NCI-H345 treated with DMSO at 0.1 percent for 48 hours (cell line): ENCODE results near the gene RPL7A.
"Not testable (repeated sequence)": the region's sequence is repeated elsewhere in the genome, so short reads cannot be mapped to it uniquely, and the experiment has no call there.

Source experiments
- DNase-seq: peaks from one replicate; lab custom pipeline; 2025; ENCODE audit not compliant: unreplicated experiment; lab: John Stamatoyannopoulos, UW

Gene RPL7A

GRCh38 chr9:133367778-133368177 is 19.8 kb downstream of the RPL7A start:
- DNase-seq, result no peak

DNA sequence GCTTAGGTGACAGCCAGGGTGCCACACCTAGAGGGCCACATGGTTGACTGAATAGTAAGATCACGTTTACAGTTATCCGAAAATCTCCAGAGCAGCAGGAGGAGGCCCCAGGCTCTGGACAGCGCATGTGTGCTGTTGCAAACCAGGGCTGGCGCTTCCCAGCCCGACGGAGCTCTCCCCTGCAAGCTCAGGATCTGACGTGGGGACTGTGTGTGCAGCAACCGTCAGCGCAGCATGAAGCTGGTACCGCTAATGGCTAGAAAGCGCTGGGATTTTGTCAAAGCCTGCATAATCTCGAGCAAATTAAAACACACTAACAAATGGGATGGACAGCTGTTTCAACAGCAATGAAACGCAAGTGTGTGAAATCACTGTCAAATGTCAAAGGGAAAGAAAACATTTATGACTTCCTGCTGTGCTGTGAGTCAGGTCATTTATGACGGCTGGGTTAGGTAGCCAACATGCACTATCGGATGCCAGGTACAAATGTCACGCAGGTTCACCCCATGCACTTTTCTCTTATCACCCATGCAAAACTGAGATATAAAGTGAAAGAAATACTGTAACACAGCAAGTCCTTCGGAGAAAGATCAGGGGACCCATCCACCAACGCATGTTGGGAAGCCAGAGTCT is 20.3 kb downstream of the RPL7A start:
- no peak for DNase-seq

DNA sequence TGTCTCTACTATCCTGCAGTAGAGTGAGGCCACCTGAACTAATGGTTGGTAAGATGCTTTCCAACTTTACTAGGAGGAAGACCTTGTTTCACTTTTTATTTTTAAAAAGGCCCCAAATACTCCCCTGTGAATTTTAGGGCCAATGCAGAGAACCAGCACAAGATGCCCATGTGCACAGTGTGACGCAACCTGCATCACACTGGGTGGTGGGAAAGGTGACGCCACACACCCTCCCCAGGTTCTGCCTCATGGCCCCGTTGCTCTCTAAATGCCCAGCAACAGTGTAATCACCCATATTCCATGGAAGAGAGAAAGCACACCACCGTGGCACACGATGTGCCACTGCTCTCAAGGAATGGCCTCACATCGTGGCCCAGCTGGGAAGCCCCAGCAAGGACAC is 21.4 kb downstream of the RPL7A start:
- no peak for DNase-seq

DNA sequence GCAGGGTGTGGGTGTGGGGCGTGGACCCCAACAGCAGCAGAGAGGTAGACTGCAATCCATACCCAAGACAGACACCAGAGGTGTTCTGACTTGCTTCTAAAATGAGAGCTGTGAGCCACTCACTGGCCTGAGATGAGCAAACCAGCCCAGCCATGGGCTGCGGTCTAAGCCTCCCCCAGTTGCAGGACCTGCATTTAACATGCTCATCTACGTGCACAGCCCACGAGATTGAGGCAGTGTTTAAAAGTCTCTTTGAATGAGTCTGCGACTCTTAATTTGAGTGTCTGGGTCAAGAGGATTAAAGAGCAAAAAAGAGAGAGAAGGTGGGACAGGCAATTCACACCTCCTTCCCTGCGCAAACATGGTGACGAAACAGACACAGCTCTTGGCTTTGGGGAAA is 21.9 kb downstream of the RPL7A start:
- DNase-seq, result no peak

DNA sequence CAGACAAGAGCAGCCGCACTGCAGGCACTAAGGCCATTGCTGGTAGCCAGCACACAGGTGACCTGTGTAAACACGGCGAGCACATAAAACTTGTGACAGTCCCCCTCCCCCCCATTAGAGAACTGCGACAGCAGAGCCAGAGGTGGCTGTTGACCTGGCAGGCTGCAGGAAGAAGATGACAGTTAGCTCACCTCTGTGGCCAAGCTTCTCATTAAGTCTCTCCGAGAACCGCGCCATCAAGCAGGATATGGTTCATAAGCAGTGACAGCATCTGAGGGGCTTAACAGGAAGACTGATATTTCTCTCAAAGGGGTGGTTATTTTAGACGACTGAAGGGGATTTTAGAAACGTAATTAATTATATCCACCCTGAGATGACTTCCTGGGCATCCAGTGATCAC is 22.7 kb downstream of the RPL7A start:
- DNase-seq, result no peak

DNA sequence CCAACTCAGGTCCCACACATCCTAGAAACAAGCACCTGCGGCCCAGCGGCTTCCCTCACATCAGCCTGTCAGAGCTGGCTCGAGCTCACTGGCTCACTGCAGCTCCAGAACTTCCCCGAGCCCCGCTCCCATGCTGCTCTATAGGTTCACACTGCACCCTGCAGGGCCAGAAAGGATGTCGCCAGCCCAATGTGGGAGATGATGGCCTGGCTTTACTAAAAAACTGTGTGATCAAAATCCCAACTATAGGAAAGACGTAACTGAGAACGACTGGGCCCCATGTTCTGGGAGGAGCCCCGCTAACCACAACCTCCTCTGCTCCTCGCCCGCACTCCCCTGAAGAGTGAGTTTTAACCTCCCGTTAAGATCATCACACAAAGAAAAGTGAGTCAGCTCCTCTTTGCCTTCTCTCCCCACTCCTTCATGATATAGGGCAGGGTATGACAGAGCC is 23.3 kb downstream of the RPL7A start:
- no peak for DNase-seq

DNA sequence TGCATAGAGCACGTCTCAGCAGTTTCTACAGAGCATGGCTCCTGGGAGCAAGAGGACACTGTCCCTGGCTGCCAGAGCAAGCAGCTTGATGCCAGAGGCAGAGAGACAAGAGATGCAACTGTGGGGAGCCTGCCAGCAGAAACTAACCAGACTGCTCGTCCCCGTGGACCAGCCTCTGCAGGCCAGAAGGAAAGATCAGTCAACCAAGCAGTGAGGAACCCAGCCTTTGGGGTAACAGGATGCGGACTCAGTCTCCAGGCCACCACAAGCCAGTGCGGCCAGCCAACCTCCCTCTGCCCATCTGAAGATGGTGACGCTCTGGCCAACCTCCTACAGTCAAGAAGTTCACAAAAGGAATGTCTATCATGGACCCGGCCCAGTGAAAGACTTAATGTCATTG is 24.1 kb downstream of the RPL7A start:
- DNase-seq, result no peak

- no peak for DNase-seq
These were observed 26.6 kb downstream of the RPL7A start for GRCh38 chr9:133374612-133375115.

- no peak for DNase-seq
These were observed 27.2 kb downstream of the RPL7A start for GRCh38 chr9:133375116-133375723.

DNA sequence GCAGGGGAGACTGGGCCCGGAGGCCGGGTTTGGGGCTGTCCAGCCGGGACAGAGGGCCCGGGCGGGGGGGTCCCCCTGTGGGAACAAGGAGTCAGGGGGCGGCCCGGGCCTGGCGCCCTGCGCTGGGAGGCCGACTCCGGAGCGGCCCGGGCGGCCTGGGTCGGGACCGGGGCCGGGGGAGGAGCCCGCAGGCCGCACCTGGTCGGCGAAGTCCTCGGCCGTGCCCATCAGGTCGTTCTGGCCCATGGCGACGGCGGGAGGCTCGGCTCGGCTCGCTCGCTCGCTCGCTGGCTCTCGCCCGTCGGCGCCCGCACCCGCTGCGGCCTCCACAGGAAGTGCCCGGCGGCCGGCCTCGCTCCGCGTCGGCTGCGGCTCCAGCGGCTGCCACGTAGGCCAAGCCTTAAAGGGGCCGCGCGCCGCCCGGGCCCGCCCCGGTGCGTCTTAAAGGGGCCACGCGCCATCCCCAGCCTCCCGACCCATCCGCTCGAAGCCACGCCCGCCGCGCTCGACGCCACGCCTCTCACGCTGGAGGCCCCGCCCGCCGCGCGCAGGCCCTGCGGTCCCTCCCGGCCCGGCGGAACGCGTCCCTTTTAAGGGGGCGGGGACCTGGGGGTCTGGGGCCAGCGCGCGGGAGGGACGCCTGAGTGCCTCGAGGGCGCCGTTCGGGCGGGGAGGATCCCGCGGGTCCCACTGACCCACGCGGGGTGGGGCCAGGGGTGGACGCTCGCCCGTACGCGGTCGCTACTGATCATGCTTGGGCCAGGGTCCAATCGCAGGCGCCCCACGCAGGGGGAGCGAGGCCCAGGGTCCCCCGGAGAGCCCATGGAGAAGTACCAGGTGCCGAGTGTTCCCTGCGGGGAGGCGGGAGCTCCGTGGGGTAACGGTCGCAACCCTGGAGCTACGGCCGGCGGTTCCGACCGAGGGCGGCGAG is 28.0 kb downstream of the RPL7A start, which contains the start of the genes STKLD1 and SURF4:
Gene STKLD1, plus strand, starts transcription at position 643 of the 931 bp plus-strand sequence. Its CDS starts 108 bp downstream, at position 751.
Gene SURF4, minus strand, starts transcription at position 337 of the 931 bp plus-strand sequence. Its CDS starts 91 bp downstream, at position 246.
- peak; percentile 82 for DNase-seq

GRCh38 chr9:133377280-133377679 is 29.3 kb downstream of the RPL7A start:
- DNase-seq, result not testable (repeated sequence)

DNA sequence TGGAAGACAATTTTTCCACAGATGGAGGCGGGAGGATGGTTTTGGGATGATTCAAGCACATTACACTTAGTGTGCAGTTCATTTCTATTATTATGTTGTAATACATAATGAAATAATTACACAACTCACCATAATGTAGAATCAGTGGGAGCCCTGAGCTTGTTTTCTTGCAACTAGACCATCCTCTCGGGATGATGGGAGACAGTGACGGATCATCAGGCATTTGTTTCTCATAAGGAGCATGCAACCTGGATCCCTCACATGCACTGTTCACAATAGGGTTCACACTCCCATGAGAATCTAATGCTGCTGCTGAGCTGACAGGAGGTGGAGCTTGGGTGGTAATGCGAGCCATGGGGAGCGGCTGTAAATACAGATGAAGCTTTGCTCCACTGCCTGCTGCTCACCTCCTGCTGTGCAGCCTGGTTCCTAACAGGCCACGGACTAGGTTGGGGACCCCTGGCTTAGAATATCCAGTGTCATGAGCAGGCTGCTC is 29.8 kb downstream of the RPL7A start:
- no peak for DNase-seq

DNA sequence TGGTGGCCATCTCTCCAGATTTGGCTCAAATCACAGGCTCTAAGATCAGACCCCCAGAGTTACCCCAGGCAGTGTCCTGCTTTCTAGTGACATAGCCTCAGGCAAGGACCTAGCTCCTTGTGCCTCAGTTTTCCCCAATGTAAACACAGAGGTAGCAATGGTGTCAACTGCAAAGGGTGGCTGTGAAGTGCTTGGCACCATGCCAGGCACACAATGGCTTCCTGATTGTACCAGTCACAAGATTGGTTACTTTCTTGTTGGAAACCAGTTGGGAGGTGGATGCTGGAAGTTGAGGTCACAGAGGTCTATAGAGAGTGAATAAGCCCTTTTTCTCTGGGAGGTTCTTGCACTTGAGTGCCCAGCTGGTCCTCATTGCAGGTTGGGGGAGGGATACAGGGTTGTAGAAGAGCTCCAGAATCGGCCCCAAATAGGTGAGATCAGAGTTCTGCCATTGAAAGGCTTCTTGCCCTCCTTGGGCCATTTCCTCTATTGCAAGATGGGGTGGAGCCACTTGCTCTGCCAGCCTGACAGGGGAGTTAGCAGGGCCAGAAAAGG is 30.5 kb downstream of the RPL7A start:
- no peak for DNase-seq

DNA sequence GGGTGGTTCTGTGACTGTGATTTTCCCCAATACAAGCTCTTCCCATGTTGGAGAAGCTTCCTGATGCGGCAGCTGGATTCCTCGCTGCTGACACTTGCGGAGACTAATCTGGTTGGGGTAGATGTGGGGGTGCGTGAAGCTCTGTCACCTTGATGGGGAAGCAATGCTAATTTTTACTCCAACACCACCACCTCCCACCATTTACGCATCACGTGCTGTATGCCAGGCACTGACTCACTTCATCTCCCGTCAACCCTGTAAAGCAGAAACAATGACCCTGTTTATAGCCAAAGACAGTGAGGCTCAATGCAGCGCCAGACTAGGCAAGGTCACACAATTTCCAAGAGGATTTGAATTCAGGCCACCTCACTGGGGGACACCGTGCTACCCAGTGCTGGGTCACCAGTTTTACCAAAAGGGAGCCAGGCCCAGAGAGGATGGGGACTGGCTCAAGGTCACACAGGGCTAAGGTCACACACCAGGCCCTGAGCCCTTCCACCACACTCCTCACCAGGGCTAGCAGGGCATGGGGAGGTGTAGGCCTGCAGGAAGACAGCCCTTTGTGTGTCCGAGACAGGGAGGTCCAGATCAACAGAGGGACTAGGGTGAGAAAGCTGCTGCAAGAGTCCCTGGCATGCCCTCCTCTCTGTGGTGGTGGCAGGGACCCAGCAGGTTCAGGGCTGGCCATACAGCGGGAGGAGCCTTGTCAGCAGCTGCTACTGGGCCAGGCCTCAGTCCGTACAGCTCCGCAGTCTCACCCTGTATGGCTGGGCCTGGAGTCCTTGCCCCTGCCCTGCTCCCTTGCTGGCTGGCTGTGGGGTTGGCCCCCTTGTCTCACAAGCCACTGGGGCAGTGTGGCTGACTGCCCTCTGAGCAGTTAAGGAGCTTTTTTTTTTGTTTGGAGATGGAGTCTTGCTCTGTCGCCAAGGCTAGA is 31.4 kb downstream of the RPL7A start:
- DNase-seq, result no peak

DNA sequence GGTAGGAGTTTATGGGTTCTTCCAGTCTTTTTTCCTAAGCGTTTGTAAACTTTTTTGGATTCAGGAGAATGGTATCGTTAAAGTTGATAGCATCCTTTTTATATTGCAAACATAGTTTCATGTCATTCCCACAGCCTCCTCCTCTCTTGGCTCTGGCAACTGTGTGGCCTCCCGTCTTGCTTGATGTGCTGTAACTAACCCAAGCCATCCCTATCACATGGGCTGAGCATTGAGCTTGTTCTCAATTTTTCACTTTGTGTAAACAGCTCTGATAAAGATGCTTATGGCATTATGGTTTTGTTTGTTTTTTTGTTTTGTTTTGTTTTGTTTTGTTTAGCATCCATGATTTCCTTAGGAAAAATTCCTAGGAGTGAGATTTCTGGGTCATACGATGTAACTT is 32.7 kb downstream of the RPL7A start:
- DNase-seq, result no peak

DNA sequence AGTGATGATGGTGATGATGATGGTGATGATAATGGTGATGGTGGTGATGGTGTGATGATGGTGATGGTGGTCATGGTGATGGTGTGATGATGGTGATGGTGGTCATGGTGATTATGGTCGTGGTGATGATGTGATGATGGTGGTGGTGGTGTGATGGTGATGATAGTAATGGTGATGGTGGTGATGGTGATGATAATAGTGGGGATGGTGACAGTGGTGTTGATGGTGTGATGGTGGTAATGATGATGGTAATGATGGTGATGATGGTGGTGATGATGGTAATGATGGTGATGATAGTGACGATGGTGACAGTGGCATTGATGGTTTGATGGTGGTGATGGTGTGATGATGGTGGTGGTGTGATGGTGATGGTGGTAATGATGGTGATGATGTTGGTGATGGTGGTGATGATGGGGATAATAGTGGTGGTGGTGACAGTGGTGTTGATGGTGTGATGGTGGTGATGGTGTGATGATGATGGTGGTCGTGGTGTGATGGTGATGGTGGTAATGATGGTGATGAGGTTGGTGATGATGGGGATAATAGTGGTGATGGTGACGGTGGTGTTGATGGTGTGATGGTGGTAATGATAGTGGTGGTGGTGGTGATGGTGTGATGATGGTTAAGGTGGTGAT is 34.6 kb downstream of the RPL7A start:
- DNase-seq, result no peak

DNA sequence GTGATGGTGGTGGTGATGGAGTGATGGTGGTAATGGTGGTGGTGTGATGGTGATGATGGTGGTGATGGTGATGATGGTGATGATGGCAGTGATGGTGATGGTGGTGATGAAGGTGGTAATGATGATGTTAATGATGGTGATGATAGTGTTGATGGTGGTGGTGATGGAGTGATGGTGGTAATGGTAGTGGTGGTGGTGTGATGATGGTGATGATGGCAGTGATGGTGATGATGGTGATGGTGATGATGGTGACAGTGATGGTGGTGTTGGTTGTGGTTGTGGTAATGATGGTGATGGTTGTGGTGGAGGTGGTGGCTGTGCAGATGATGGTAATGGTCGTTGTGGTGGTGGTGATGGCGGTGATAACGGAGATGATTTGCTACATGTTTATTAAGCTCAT is 35.4 kb downstream of the RPL7A start:
- no peak for DNase-seq

DNA sequence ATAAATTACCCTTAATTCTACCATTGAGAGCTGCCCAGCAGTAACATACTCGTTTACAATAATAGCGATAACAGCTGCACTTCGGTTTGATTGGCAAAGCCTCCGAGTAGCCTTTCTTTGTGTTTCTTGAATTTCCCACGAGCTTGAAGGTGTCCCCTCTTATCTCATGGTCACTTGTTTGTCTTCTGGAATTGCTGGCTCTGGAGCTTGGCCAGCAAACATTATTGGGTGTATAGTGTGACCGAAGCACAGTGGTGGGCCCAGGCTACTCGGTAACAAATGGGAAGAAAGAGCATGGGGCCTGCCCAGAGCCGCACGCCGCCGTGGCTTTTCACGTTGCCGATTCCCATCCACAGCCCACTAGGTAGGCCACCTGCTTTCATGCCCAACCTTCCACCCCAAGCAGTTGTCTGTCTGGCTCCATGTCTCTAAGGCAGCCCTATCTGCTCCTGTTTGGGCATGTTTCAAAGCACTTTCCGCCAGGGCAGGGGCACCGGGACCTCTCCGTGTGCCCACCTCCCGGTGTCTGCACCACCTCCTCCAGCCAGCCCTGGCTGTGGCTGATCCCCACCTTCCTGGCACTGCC is 36.8 kb downstream of the RPL7A start:
- no peak for DNase-seq

DNA sequence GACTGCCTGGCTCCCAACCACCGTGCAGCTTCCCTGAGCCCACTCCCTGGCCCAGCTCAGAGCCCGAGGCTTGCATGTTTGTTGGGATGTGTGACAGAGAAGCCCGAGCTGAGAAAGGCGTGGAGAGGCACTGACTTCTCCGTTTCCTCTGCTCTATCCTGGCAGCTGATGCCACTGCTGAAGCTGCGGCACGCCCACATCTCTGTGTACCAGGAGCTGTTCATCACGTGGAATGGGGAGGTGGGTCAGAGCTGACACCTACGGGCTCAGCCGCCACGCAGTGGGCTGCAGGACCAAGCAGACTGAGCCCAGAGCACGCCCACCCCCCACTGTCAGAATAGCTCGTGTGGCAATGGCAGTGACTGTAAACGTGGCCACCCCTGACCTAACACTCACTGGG is 37.4 kb downstream of the RPL7A start:
- DNase-seq, result no peak
